Activated CD4-positive, CD25-positive, alpha-beta regulatory T cell treated with anti-CD3 and anti-CD28 coated beads, Interleukin-2, amount 50 U/mL, for 16 hours (primary cell): ENCODE data around the gene CLMP.

Experiments used
- DNase-seq: peaks from one replicate; pipeline ENCODE4 v3.0.0-alpha.2; 2020; ENCODE audit warnings: low read depth, low spot score

The CLMP gene

GRCh38 chr11:123188508-123189165 is 6.4 kb downstream of the CLMP start:
- no peak for DNase-seq

GRCh38 chr11:123187665-123188507 is 7.2 kb downstream of the CLMP start:
- DNase-seq = no peak

- no peak for DNase-seq
Observed at GRCh38 chr11:123187248-123187647, 7.8 kb downstream of the CLMP start.

- DNase-seq = no peak
Observed at GRCh38 chr11:123186286-123186685, 8.8 kb downstream of the CLMP start.

- DNase-seq = no peak
Observed at GRCh38 chr11:123185326-123185725, 9.7 kb downstream of the CLMP start.

GRCh38 chr11:123184531-123184930 is 10.5 kb downstream of the CLMP start:
- DNase-seq = no peak

GRCh38 chr11:123183391-123184099 is 11.5 kb downstream of the CLMP start:
- no peak for DNase-seq

GRCh38 chr11:123181767-123182500 is 13.1 kb downstream of the CLMP start:
- no peak for DNase-seq

- no peak for DNase-seq
Observed at GRCh38 chr11:123181075-123181474, 14.0 kb downstream of the CLMP start.

GRCh38 chr11:123180574-123180973 is 14.5 kb downstream of the CLMP start:
- no peak for DNase-seq

GRCh38 chr11:123180166-123180565 is 14.9 kb downstream of the CLMP start:
- DNase-seq = no peak

- DNase-seq = no peak
Observed at GRCh38 chr11:123179586-123179985, 15.5 kb downstream of the CLMP start.

GRCh38 chr11:123178186-123178585 is 16.9 kb downstream of the CLMP start:
- DNase-seq = no peak

GRCh38 chr11:123176785-123177184 is 18.3 kb downstream of the CLMP start:
- no peak for DNase-seq

- DNase-seq = no peak
Observed at GRCh38 chr11:123174196-123175183, 20.6 kb downstream of the CLMP start.

GRCh38 chr11:123173856-123174186 is 21.2 kb downstream of the CLMP start:
- no peak for DNase-seq

- DNase-seq = no peak
Observed at GRCh38 chr11:123173040-123173855, 21.8 kb downstream of the CLMP start.

GRCh38 chr11:123170929-123171328 is 24.1 kb downstream of the CLMP start:
- no peak for DNase-seq

- no peak for DNase-seq
Observed at GRCh38 chr11:123169821-123170220, 25.2 kb downstream of the CLMP start.

GRCh38 chr11:123168955-123169484 is 26.0 kb downstream of the CLMP start:
- no peak for DNase-seq
